ENCODE results near the gene CYP46A1.
A peak's percentile ranks its signal among the peaks of the same experiment; 100 is the strongest.

Gene CYP46A1

GRCh38 chr14:99649219-99649618 lies 34.9 kb upstream of the CYP46A1 start:
- DNase-seq (ENCODE audit: low read depth, low spot score): peak; percentile 69
- in situ Hi-C loops (cut with HindIII; ENCODE audit: low sequenced_read_pairs): no loop called here
- no peak overlapping the region for H3K4me3 ChIP-seq (ENCODE audit: low read depth, low read length)
- TF ChIP-seq CTCF (IDR thresholded peaks at IDR 0.05; ENCODE audit: low read depth, low read length): no peak

- in situ Hi-C loops (cut with HindIII; ENCODE audit: low sequenced_read_pairs): no loop called here
Measured at GRCh38 chr14:99649643-99650042, 34.5 kb upstream of the CYP46A1 start.

GRCh38 chr14:99650189-99650588 lies 33.9 kb upstream of the CYP46A1 start:
- no peak for DNase-seq (ENCODE audit: low read depth, low spot score)
- no peak overlapping the region for H3K4me3 ChIP-seq (ENCODE audit: low read depth, low read length)
- in situ Hi-C loops (cut with HindIII; ENCODE audit: low sequenced_read_pairs): no loop called here
- no peak for TF ChIP-seq CTCF (IDR thresholded peaks at IDR 0.05; ENCODE audit: low read depth, low read length)

More at GRCh38 chr14:99649643-99650042, 34.5 kb upstream of the CYP46A1 start:
- no peak overlapping the region for H3K4me3 ChIP-seq (ENCODE audit: low read depth, low read length)
- no peak for TF ChIP-seq CTCF (IDR thresholded peaks at IDR 0.05; ENCODE audit: low read depth, low read length)
- no peak for DNase-seq (ENCODE audit: low read depth, low spot score)

- no peak overlapping the region for H3K4me3 ChIP-seq (ENCODE audit: low read depth, low read length)
- no peak for TF ChIP-seq CTCF (IDR thresholded peaks at IDR 0.05; ENCODE audit: low read depth, low read length)
- no peak for DNase-seq (ENCODE audit: low read depth, low spot score)
- in situ Hi-C loops (cut with HindIII; ENCODE audit: low sequenced_read_pairs): no loop called here
Measured at GRCh38 chr14:99651953-99652746, 31.9 kb upstream of the CYP46A1 start.

GRCh38 chr14:99654235-99654985 lies 29.7 kb upstream of the CYP46A1 start:
- DNase-seq (ENCODE audit: low read depth, low spot score): peak; percentile 78
- H3K4me3 ChIP-seq (ENCODE audit: low read depth, low read length): no peak overlapping the region
- in situ Hi-C loops (cut with HindIII; ENCODE audit: low sequenced_read_pairs): no loop called here
- TF ChIP-seq CTCF (IDR thresholded peaks at IDR 0.05; ENCODE audit: low read depth, low read length): no peak

GRCh38 chr14:99655521-99655920 lies 28.6 kb upstream of the CYP46A1 start:
- no peak overlapping the region for H3K4me3 ChIP-seq (ENCODE audit: low read depth, low read length)
- in situ Hi-C loops (cut with HindIII; ENCODE audit: low sequenced_read_pairs): no loop called here
- no peak for DNase-seq (ENCODE audit: low read depth, low spot score)
- TF ChIP-seq CTCF (IDR thresholded peaks at IDR 0.05; ENCODE audit: low read depth, low read length): no peak
